ENCODE measurements around the gene CDH4. TPM values are rescaled to one million over a fixed set of nuclear protein-coding genes. Genes with fewer than 3 reads are reported as not detected.

CDH4 gene
- polyA plus RNA-seq, 3 donors, result 6.9 to 8.7 (median 7.9) TPM

DNA sequence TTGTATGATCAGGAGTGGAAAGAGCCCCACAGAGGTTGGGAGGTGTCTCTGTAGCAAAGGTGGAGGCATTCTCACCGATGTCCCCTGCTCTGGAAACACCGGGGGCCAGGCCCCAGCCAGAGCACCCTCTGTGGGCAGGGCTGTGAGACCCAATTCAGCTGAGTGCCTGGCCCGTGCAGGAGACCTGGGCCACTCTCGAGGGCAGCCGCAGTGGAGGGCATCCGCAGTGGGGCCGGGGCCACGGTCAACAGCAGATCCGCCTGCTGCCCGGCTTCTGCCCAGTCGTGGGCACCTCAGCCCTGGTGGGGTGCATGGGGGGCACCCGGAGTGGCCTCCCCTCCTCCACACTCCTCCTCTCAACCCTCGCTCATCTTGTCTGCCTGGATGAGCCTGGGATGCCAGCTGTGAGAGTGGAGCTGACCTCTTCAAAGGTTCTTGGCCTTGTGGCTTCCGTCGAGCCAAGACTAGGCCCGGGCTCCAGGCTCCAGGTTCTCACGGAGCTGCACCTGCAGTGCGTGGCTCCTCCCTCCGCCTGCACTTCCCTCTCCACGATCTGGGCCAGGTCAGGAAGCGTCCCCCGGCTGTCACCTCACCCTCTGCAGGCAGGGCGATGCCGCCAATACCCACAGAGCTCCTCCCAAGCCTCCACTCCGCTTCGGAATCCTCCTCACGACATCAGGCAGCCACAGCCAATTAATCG lies 678.9 kb downstream of the CDH4 start:
- DNase-seq (ENCODE audit: extremely low read depth in 1 of 11, low read depth in 9 of 11, low spot score in 4 of 11), result no peak

GRCh38 chr20:61931476-61932198 lies 679.6 kb downstream of the CDH4 start:
- no peak for DNase-seq (ENCODE audit: extremely low read depth in 1 of 11, low read depth in 9 of 11, low spot score in 4 of 11)

- DNase-seq (ENCODE audit: extremely low read depth in 1 of 11, low read depth in 9 of 11, low spot score in 4 of 11), result no peak
Observed at GRCh38 chr20:61932199-61932592, 680.1 kb downstream of the CDH4 start.

DNA sequence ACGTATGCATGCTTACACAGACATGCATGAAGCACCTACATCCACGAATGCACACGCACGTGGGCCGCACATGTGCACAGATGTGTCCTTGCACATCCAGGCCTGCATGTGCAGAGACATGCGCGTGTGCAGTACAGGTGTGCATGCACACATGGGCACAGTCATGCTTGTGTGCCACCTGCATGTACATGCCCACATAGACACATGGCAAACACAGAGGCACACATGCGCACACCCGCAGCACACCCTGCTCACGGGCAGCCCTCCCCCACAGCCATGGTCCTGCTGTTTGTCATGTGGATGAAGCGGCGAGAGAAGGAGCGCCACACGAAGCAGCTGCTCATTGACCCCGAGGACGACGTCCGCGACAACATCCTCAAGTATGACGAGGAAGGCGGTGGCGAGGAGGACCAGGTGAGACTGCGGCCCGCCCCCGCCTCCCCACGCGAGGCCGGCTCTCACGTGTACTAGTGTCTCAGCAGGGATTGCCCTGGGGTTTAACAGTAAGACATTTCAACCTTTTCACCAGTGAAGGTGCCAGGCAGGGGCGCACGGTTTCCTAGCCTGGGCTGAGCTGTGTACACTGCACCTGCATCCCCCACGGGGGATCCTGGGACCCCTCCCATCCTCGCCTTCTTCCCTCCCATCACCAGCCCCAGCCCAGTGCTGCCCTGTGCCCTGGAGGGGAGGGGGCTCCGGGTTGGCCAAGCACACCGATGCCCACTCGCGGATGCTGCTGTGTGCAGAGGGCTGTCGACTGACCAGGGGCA lies 680.8 kb downstream of the CDH4 start:
- DNase-seq (ENCODE audit: extremely low read depth in 1 of 11, low read depth in 9 of 11, low spot score in 4 of 11), result no peak

GRCh38 chr20:61933481-61933950 lies 681.5 kb downstream of the CDH4 start:
- no peak for DNase-seq (ENCODE audit: extremely low read depth in 1 of 11, low read depth in 9 of 11, low spot score in 4 of 11)

DNA sequence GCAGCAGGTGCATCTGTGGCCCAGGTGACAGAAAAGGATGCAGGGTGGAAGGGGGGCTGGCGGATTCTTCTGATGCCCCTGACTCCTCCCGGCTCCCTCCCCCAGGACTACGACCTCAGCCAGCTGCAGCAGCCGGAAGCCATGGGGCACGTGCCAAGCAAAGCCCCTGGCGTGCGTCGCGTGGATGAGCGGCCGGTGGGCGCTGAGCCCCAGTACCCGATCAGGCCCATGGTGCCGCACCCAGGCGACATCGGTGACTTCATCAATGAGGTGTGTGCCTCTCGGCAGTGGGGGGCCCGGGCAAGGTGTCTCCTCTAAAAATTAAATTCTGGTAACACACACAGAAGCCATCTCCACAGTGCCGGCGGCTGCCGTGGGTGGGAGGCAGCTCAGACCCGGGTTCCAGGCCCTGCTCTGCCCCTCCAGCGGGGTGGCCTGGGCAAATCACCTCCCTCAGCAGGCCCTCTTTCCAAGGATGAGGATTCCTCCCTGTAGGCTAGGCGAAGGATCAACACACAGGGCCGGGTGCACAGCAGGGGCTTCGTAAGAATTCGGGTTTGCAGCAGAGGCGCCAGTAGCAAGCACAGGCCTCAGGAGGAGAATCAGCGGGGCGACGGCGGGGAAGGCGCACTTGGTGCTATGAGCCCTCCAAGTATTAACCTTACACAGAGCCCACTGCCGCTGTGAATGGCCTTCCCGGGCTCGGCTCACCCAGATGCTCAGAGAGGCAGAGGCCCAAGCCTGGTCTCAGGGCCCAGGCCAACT lies 682.1 kb downstream of the CDH4 start:
- no peak for DNase-seq (ENCODE audit: extremely low read depth in 1 of 11, low read depth in 9 of 11, low spot score in 4 of 11)

GRCh38 chr20:61934716-61935530 lies 682.9 kb downstream of the CDH4 start:
- DNase-seq (ENCODE audit: extremely low read depth in 1 of 11, low read depth in 9 of 11, low spot score in 4 of 11), result no peak

- no peak for DNase-seq (ENCODE audit: extremely low read depth in 1 of 11, low read depth in 9 of 11, low spot score in 4 of 11)
Observed at GRCh38 chr20:61935926-61936700, 684.1 kb downstream of the CDH4 start.

DNA sequence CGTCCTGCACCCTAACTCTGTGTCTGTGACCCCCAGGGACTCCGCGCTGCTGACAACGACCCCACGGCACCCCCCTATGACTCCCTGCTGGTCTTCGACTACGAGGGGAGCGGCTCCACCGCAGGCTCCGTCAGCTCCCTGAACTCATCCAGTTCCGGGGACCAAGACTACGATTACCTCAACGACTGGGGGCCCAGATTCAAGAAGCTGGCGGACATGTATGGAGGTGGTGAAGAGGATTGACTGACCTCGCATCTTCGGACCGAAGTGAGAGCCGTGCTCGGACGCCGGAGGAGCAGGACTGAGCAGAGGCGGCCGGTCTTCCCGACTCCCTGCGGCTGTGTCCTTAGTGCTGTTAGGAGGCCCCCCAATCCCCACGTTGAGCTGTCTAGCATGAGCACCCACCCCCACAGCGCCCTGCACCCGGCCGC lies 684.7 kb downstream of the CDH4 start:
- DNase-seq (ENCODE audit: extremely low read depth in 1 of 11, low read depth in 9 of 11, low spot score in 4 of 11), result no peak

DNA sequence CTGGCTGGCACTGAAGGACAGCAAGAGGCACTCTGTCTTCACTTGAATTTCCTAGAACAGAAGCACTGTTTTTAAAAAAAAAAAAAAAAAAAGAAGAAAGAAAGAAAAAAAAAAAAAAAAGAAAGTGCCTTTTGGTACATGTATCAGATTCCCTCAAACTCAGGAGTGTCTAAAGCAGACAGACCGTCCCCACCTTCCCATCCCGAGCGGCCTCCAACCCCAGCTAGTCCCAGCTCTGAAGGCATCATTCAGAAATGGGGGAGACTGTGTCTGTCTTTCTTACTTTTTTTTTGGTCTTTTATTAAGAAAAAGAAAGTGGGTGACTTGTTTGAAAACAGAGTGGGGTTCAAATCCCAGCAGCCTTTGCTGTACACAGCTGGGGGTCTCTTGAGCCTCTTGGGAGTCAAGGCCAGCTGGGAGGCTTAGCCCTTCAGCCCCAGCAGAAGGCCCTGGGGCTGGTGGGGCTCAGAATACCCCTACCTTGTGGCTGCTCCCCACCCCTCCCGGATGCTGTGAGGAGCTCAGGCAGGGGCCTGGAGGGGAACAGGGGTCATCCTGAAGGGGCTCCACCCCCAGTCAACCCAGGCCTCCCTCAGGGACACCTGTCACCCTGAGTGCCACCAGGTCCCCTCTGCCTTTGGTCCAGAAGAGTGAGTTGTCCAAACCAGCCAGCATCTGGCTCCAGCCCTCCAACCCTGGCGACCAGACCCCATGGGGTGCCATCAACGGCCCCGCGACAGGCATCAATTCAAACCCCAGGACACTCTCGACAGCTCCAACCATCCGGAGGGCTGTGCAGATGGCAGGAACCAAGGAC lies 685.3 kb downstream of the CDH4 start:
- DNase-seq (ENCODE audit: extremely low read depth in 1 of 11, low read depth in 9 of 11, low spot score in 4 of 11), result no peak

DNA sequence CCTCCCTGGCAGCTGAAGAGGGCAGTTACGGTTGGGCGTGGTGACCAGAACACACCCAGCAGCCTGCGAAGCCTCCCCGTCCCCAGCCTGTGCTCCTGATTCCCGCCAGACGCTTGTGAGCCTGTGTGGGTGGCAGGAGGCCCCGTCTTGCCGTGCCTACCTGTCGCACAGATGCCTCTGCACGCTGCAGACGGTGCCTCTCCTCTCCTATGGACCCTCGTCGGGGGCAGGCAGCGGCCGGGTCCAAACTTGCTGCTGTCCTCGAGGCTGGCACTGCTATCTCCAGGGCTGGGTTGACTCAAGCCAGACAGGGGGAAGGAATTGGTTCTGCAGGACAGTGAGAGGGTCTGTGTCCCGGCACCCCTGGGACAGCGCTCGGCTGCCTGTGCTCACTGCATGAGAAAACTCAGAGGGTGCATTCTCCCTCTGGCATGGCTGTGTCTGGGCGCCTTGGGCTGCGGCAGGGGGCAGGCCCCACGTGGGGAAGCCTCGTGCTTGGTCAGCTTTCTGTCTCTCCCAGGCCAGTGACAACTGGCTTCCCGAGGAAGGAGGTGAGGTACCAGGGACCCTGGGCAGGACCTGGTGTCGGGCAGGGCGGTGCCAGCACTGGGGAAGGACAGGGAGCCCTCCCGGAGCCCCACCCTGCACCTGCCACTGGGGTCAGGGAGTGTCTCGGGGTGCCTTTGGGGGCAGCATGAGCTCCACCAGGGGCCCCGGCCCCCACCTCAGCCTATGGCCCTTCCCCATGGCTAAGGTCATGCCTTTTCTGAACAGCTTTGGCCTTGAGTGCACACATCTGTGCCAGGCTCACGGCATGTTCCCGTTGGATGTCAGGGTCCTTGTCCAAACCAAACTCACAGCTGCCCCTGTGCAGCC lies 686.1 kb downstream of the CDH4 start:
- no peak for DNase-seq (ENCODE audit: extremely low read depth in 1 of 11, low read depth in 9 of 11, low spot score in 4 of 11)

GRCh38 chr20:61938839-61939690 lies 687.0 kb downstream of the CDH4 start:
- DNase-seq (ENCODE audit: extremely low read depth in 1 of 11, low read depth in 9 of 11, low spot score in 4 of 11), result no peak

- DNase-seq (ENCODE audit: extremely low read depth in 1 of 11, low read depth in 9 of 11, low spot score in 4 of 11), result no peak
Observed at GRCh38 chr20:61939691-61940360, 687.8 kb downstream of the CDH4 start.

- no peak for DNase-seq (ENCODE audit: extremely low read depth in 1 of 11, low read depth in 9 of 11, low spot score in 4 of 11)
Observed at GRCh38 chr20:61940491-61940890, 688.4 kb downstream of the CDH4 start.

Data from renal cortex interstitium (tissue), 11 donors.